Stimulated activated CD4-positive, alpha-beta T cell treated with anti-CD3 and anti-CD28 coated beads, Interleukin-15, amount 100 ng/mL, for 24 hours (primary cell): Measurements from ENCODE around the gene MAP1A.

Source experiments
- DNase-seq: peaks from one replicate; pipeline ENCODE4 v3.0.0-alpha.2; 2020

MAP1A gene

GRCh38 chr15:43517354-43518196 is at the start of gene MAP1A:
MAP1A (plus strand) TSS chr15:43517608; CDS start chr15:43521474, 3,866 bp downstream.
- no peak for DNase-seq

- no peak for DNase-seq
Measured at GRCh38 chr15:43469867-43470266, 47.5 kb upstream of the MAP1A start.

- DNase-seq: no peak
Measured at GRCh38 chr15:43471975-43472374, 45.4 kb upstream of the MAP1A start.

GRCh38 chr15:43473885-43474284 is 43.5 kb upstream of the MAP1A start:
- DNase-seq: no peak

- no peak for DNase-seq
Measured at GRCh38 chr15:43483297-43484128, 33.9 kb upstream of the MAP1A start.

GRCh38 chr15:43484455-43484854 is 33.0 kb upstream of the MAP1A start:
- no peak for DNase-seq

GRCh38 chr15:43487271-43487895 is 30.0 kb upstream of the MAP1A start:
- DNase-seq: no peak

GRCh38 chr15:43488790-43489189 is 28.6 kb upstream of the MAP1A start:
- no peak for DNase-seq

- DNase-seq: no peak
Measured at GRCh38 chr15:43489191-43489590, 28.2 kb upstream of the MAP1A start.

- DNase-seq: no peak
Measured at GRCh38 chr15:43492266-43492665, 25.1 kb upstream of the MAP1A start.

- peak; percentile 98 for DNase-seq
Measured at GRCh38 chr15:43492673-43493601, 24.5 kb upstream of the MAP1A start, which contains the start of gene TP53BP1. TP53BP1 (minus strand) TSS chr15:43493156; CDS start chr15:43493043, 113 bp downstream.

- DNase-seq: no peak
Measured at GRCh38 chr15:43493703-43494472, 23.5 kb upstream of the MAP1A start.

GRCh38 chr15:43498990-43499389 is 18.4 kb upstream of the MAP1A start:
- DNase-seq: no peak

- DNase-seq: no peak
Measured at GRCh38 chr15:43499635-43500034, 17.8 kb upstream of the MAP1A start.

GRCh38 chr15:43505738-43506137 is 11.7 kb upstream of the MAP1A start:
- DNase-seq: no peak

- no peak for DNase-seq
Measured at GRCh38 chr15:43508421-43508820, 9.0 kb upstream of the MAP1A start.

GRCh38 chr15:43508991-43509659 is 8.3 kb upstream of the MAP1A start:
- no peak for DNase-seq

- DNase-seq: no peak
Measured at GRCh38 chr15:43509660-43510199, 7.7 kb upstream of the MAP1A start.

- DNase-seq: peak; percentile 99
Measured at GRCh38 chr15:43510200-43511011, 7.0 kb upstream of the MAP1A start.
